Colonic mucosa (tissue), 4 donors: ENCODE measurements around the gene NTRK2. TPM values are rescaled to one million over a fixed set of nuclear protein-coding genes. Genes with fewer than 3 reads are reported as not detected.
"Not testable (repeated sequence)": the region's sequence is repeated elsewhere in the genome, so short reads cannot be mapped to it uniquely, and the experiment has no call there.

Experiments
- DNase-seq: peaks from one replicate; pipeline ENCODE4 v3.0.0-alpha.2; 2020
- H3K27ac ChIP-seq: fragments of 200-600 bp; one replicate; pipeline ENCODE4 v1.8.0; 2021
- H3K27me3 ChIP-seq: fragments of 200-600 bp; one replicate; pipeline ENCODE4 v1.8.0; 2021
- H3K36me3 ChIP-seq: fragments of 200-600 bp; one replicate; pipeline ENCODE4 v1.8.0; 2021
- H3K4me1 ChIP-seq: fragments of 200-600 bp; one replicate; pipeline ENCODE4 v1.8.0; 2021; ENCODE audit warnings: mild to moderate bottlenecking
- H3K4me3 ChIP-seq: fragments of 200-600 bp; one replicate; pipeline ENCODE4 v1.8.0; 2021
- H3K9ac ChIP-seq, 2 donors: one replicate each; pipeline ENCODE4 v1.7.0; 2013; ENCODE audit warnings: control low read depth in 2 of 2, low read depth in 2 of 2, low read length in 2 of 2
- H3K9me3 ChIP-seq: fragments of 200-600 bp; one replicate; pipeline ENCODE4 v1.8.0; 2021
- CTCF ChIP-seq: fragments of 200-600 bp; IDR thresholded peaks from one replicate; pipeline ENCODE4 v1.8.0; 2022; ENCODE audit warnings: antibody characterized with exemption, mild to moderate bottlenecking
- intact Hi-C: fragments of 100-400 bp; cut with DNase I; formaldehyde crosslinking; loops from one replicate; pipeline ENCODE4 v1.14.1; 2022
- total RNA-seq, 2 donors: library from RNA; stranded (reverse); fragmentation: NEBNext Ultra II Directional in 1 of 2; extraction: Animal tissue kit (Norgen Biotek cat#: 25700) in 1 of 2; gene quantifications; one replicate each; pipeline ENCODE4 v1.2.1, GENCODE V29; 2021
- donor health status: healthy.
- donor health status: DM: no; HTN: no; CAD: no.
- donor health status: DM: no; HTN: no; CAD: no.

Gene NTRK2
- total RNA-seq, 2 donors from 2014 or later: 0.52 to 2.3 TPM

GRCh38 chr9:84893419-84894128 lies 224.0 kb downstream of the NTRK2 start:
- H3K4me1 ChIP-seq: no peaks in the 10 kb centered on the region
- no peaks in the 10 kb centered on the region for H3K27me3 ChIP-seq
- no peak overlapping the region for H3K9ac ChIP-seq
- H3K9me3 ChIP-seq: no peaks in the 10 kb centered on the region
- intact Hi-C loops: no loop called here
- H3K36me3 ChIP-seq: no peaks in the 10 kb centered on the region
- H3K27ac ChIP-seq: no peak overlapping the region
- no peak overlapping the region for H3K4me3 ChIP-seq
- no peak for TF ChIP-seq CTCF
- DNase-seq: no peak

- Histone ChIP-seq H3K4me3 (no peak overlapping the region), H3K9ac (no peak overlapping the region), H3K36me3 (no peaks in the 10 kb centered on the region), H3K27ac (peak overlapping the region; percentile 59), H3K27me3 (no peaks in the 10 kb centered on the region), H3K9me3 (no peaks in the 10 kb centered on the region), H3K4me1 (no peaks in the 10 kb centered on the region)
- TF ChIP-seq CTCF: no peak
- intact Hi-C loops: no loop called here
- DNase-seq: peak; percentile 29
Measured at GRCh38 chr9:84894859-84895258, 225.3 kb downstream of the NTRK2 start.

- H3K9me3 ChIP-seq: no peaks in the 10 kb centered on the region
Measured at GRCh38 chr9:84897362-84898094, 228.0 kb downstream of the NTRK2 start.

GRCh38 chr9:84898188-84898587 lies 228.7 kb downstream of the NTRK2 start:
- Histone ChIP-seq H3K4me1 (no peaks in the 10 kb centered on the region), H3K36me3 (no peaks in the 10 kb centered on the region), H3K27ac (no peak overlapping the region), H3K9me3 (no peaks in the 10 kb centered on the region), H3K9ac (no peak overlapping the region), H3K4me3 (no peak overlapping the region), H3K27me3 (no peaks in the 10 kb centered on the region)
- TF ChIP-seq CTCF: no peak
- no peak for DNase-seq
- intact Hi-C loops: no loop called here

More at GRCh38 chr9:84897362-84898094, 228.0 kb downstream of the NTRK2 start:
- TF ChIP-seq CTCF: no peak
- Histone ChIP-seq H3K4me3 (no peak overlapping the region), H3K4me1 (no peaks in the 10 kb centered on the region), H3K27me3 (no peaks in the 10 kb centered on the region), H3K36me3 (no peaks in the 10 kb centered on the region), H3K9ac (no peak overlapping the region), H3K27ac (no peak overlapping the region)
- intact Hi-C loops: no loop called here
- no peak for DNase-seq

- H3K27ac ChIP-seq, H3K9me3 ChIP-seq, H3K9ac ChIP-seq, H3K36me3 ChIP-seq, intact Hi-C loops, DNase-seq, H3K27me3 ChIP-seq, H3K4me1 ChIP-seq, H3K4me3 ChIP-seq: not testable (repeated sequence)
Measured at GRCh38 chr9:84898618-84899017, 229.1 kb downstream of the NTRK2 start.

- intact Hi-C loops: no loop called here
- H3K4me3 ChIP-seq: no peak overlapping the region
Measured at GRCh38 chr9:84899326-84899725, 229.8 kb downstream of the NTRK2 start.

More at GRCh38 chr9:84899326-84899725, 229.8 kb downstream of the NTRK2 start:
- DNase-seq: no peak
- TF ChIP-seq CTCF: no peak
- H3K36me3 ChIP-seq: no peaks in the 10 kb centered on the region
- H3K9ac ChIP-seq: no peak overlapping the region
- no peaks in the 10 kb centered on the region for H3K4me1 ChIP-seq
- H3K27me3 ChIP-seq: no peaks in the 10 kb centered on the region
- no peak overlapping the region for H3K27ac ChIP-seq
- no peaks in the 10 kb centered on the region for H3K9me3 ChIP-seq
